ENCODE data around the gene HIPK3.

GRCh38 chr11:33296695-33297094 is 39.5 kb downstream of the HIPK3 start:
- TF ChIP-seq CTCF (IDR thresholded peaks at IDR 0.05) (no peak), POLR2A (IDR thresholded peaks at IDR 0.05) (no peak), POLR2AphosphoS5 (IDR thresholded peaks at IDR 0.05) (no peak), EP300 (IDR thresholded peaks at IDR 0.05) (no peak)

Data from gastroesophageal sphincter (tissue), 3 donors.